HG02798 (cell line): ENCODE measurements around the gene NOX3.

ENCODE experiments used
- ATAC-seq: cut with Tn5 transposase; IDR thresholded peaks from one replicate; pipeline ENCODE4 v1.9.1; 2021; ENCODE audit warnings: mild to moderate bottlenecking; ENCODE audit not compliant: unreplicated experiment, poor library complexity

Gene NOX3

GRCh38 chr6:155404937-155405336 is 50.7 kb downstream of the NOX3 start:
- no peak for ATAC-seq

GRCh38 chr6:155402656-155403304 is 52.9 kb downstream of the NOX3 start:
- ATAC-seq: no peak

- no peak for ATAC-seq
Observed at GRCh38 chr6:155400654-155400965, 55.0 kb downstream of the NOX3 start.

- ATAC-seq: no peak
Observed at GRCh38 chr6:155399745-155400653, 55.6 kb downstream of the NOX3 start.

- no peak for ATAC-seq
Observed at GRCh38 chr6:155399062-155399744, 56.4 kb downstream of the NOX3 start.

GRCh38 chr6:155398701-155399061 is 57.0 kb downstream of the NOX3 start:
- ATAC-seq: no peak

GRCh38 chr6:155398221-155398620 is 57.4 kb downstream of the NOX3 start:
- no peak for ATAC-seq

GRCh38 chr6:155397172-155397705 is 58.4 kb downstream of the NOX3 start:
- no peak for ATAC-seq

- no peak for ATAC-seq
Observed at GRCh38 chr6:155396605-155397004, 59.0 kb downstream of the NOX3 start.

- ATAC-seq: no peak
Observed at GRCh38 chr6:155395339-155395738, 60.3 kb downstream of the NOX3 start.

GRCh38 chr6:155389130-155389529 is 66.5 kb downstream of the NOX3 start:
- no peak for ATAC-seq

- no peak for ATAC-seq
Observed at GRCh38 chr6:155388591-155388990, 67.0 kb downstream of the NOX3 start.

- ATAC-seq: no peak
Observed at GRCh38 chr6:155387481-155387880, 68.2 kb downstream of the NOX3 start.

GRCh38 chr6:155384321-155384952 is 71.2 kb downstream of the NOX3 start:
- ATAC-seq: no peak

GRCh38 chr6:155383913-155384312 is 71.7 kb downstream of the NOX3 start:
- no peak for ATAC-seq

- ATAC-seq: no peak
Observed at GRCh38 chr6:155382338-155382685, 73.3 kb downstream of the NOX3 start.

GRCh38 chr6:155381673-155382337 is 73.8 kb downstream of the NOX3 start:
- ATAC-seq: no peak

- ATAC-seq: no peak
Observed at GRCh38 chr6:155380666-155381332, 74.8 kb downstream of the NOX3 start.

GRCh38 chr6:155378724-155379123 is 76.9 kb downstream of the NOX3 start:
- peak; percentile 44 for ATAC-seq

GRCh38 chr6:155378276-155378675 is 77.4 kb downstream of the NOX3 start:
- ATAC-seq: peak; percentile 45
